M059J (cell line): ENCODE data around the gene GPR18. TPM values are rescaled to one million over a fixed set of nuclear protein-coding genes. Genes with fewer than 3 reads are reported as not detected.

Source experiments
- DNase-seq: peaks from one replicate; pipeline ENCODE4 v3.0.0-alpha.2; 2012; ENCODE audit warnings: low read depth
- total RNA-seq: library from RNA; depleted of rRNA; stranded (reverse); fragments of >200 nt; shearing (Covaris generic); gene quantifications from 2 replicates; pipeline ENCODE4 v1.2.3, GENCODE V29; 2014; rRNA removed

GPR18 gene
- total RNA-seq, 1 experiment from 2014 or later: not detected

GRCh38 chr13:99208185-99208584 lies 50.0 kb downstream of the GPR18 start:
- DNase-seq: no peak

GRCh38 chr13:99207511-99207910 lies 50.7 kb downstream of the GPR18 start:
- no peak for DNase-seq

- DNase-seq: no peak
Observed at GRCh38 chr13:99206873-99207272, 51.3 kb downstream of the GPR18 start.

- DNase-seq: no peak
Observed at GRCh38 chr13:99206226-99206625, 52.0 kb downstream of the GPR18 start.

GRCh38 chr13:99205621-99206220 lies 52.5 kb downstream of the GPR18 start:
- DNase-seq: no peak

Other genes starting within 250 kb of the GPR18 start
- gene UBAC2, start 57.5 kb downstream of the GPR18 start, total RNA-seq: 46.0 and 61.5 TPM in 2 replicates
- 0.12 and 0.74 TPM in 2 replicates for gene GPR183, start 49.0 kb upstream of the GPR18 start, total RNA-seq
- 172 and 215 TPM in 2 replicates for gene TM9SF2, start 243.1 kb upstream of the GPR18 start, total RNA-seq